IPS DF 4.7 (cell line): ENCODE results near the gene RGS16.
"Not testable (repeated sequence)": the region's sequence is repeated elsewhere in the genome, so short reads cannot be mapped to it uniquely, and the experiment has no call there.

Experiments
- DNase-seq: peaks from one replicate; pipeline ENCODE4 v3.0.0-alpha.2; 2013; ENCODE audit warnings: low spot score; ENCODE audit errors: extremely low read depth

RGS16 gene

DNA sequence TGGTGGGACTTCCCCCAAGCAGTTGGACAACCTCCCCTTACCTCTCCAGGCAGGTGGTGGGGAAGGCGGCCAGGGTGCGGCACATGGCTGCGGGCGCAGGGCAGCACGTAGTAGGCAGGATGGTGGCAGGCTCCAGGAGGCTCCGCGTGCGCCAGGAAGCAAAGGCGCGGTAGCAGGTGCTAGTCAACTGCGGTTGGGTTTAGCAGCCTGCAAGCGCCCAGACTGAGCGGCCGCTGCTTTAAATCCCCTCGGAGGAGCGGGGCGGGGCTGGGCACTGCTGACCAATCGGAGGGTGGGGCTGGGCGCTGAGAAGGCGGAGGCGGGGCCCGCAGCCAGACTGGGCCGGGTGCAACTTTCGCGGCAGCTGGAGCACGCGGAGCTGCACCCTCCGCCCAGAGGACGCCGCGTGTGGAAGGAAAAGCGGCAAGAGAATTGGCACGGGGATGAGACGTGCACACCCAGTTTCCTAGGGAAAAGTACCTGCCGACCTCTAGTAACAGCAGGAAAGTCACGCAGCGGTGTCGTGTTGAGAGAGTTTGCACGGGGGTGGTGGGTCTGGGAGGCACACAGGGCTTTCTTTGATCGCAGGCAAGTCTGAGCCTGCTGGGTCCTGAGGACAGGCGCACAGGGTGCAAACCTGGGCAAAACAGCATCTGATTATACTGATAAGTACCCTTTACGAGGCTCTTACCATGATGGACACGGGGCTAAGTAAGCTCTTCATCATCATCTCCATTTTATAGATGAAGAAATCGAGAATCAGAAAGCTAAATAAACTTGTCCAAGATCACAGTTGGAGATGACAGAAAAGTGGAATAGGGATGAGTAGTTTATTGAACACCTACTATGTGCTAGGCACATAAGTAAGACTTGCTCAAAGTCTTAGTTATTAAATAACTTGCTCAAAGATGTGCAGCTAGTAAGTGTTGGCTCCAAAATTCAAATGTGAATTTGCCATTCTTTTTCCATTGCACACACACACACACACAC is at the start of gene RGS16:
Gene RGS16 (minus strand): TSS at position 215 of the 990 bp plus-strand sequence. CDS start 130 bp downstream, at position 85.
- no peak for DNase-seq

- no peak for DNase-seq
Observed at GRCh38 chr1:182653986-182654385, 49.8 kb upstream of the RGS16 start.

GRCh38 chr1:182652933-182653332 is 48.7 kb upstream of the RGS16 start:
- DNase-seq: no peak

GRCh38 chr1:182651339-182651724 is 47.1 kb upstream of the RGS16 start:
- DNase-seq: no peak

- DNase-seq: no peak
Observed at GRCh38 chr1:182650678-182651338, 46.6 kb upstream of the RGS16 start.

- no peak for DNase-seq
Observed at GRCh38 chr1:182649041-182649440, 44.9 kb upstream of the RGS16 start.

- no peak for DNase-seq
Observed at GRCh38 chr1:182646739-182647138, 42.5 kb upstream of the RGS16 start.

DNA sequence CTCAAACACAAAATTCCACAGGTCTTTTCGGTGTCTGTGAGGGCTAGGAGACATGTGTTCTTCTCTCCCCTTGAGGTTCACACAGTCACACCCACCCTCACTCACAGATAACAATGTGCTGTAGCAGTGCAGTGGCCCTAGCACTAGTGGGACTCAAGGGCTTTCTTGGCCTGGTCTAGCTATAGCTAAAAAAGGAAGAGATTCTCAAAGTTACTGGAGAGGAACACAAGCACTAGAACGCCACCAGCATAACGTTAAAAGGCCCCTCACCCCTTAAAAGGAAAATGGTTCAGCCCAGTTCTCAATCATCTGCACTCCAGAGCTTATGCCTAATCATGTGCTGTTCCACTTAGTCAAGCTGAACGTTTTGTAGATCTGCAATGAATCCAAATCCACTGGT is 40.7 kb upstream of the RGS16 start:
- no peak for DNase-seq

DNA sequence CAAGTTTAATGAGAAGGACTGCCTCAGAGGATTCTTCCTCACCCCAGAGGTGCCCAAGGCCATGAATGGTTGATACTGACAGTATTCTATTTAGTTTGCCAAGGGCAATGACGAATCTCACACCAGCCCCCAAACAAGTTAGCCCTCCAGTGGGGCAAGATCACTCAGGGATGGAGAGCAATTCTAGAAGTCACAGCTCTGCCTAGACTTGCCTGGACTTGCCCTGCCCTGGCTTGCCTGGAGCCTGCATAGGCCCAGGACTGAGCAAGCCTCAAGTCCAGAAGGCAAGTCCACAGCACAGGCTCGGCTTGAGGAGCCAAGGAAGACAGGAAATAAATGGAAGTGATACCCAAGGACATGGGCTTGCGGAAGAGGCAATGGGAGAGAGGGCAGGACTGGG is 39.5 kb upstream of the RGS16 start:
- no peak for DNase-seq

- DNase-seq: no peak
Observed at GRCh38 chr1:182642461-182642860, 38.3 kb upstream of the RGS16 start.

- no peak for DNase-seq
Observed at GRCh38 chr1:182641561-182641960, 37.4 kb upstream of the RGS16 start.

DNA sequence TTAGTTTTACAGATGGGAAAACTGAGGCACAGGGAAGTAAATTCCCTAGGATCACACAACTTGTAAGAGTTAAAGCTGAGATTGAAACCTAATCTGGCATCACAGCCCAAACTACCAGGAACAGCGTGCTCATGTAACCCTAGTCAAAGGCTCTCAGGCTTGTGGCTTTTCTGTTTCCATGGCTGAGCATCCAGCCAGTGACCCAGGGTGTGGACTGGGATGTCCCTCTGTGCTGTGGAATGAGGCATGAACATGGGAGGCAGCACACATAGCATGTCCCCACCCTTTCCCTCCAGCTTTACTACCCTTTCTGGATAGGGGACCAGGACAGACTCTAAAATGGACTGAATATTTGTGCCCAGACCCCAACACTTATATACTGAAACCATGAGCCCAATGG is 35.1 kb upstream of the RGS16 start:
- no peak for DNase-seq

GRCh38 chr1:182637769-182638168 is 33.6 kb upstream of the RGS16 start:
- no peak for DNase-seq

DNA sequence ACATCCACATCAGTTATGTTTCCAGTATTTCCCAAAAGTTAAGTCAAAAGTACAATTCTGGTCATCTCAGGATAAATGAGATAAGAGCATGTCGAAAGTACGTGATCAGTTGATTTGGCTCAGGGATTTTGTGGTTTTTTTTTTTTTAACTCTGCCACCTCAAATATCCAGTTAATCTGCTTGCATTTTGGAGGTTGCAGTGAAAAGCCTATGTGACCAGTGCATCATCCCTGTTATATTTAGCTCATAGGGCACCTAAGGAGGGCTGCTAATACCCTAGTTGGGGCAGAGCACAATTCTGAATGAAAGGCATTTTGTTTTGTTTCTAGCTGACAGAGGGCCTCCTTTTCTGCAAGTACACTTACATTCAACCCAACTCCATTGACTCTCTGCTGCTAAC is 31.7 kb upstream of the RGS16 start:
- no peak for DNase-seq

DNA sequence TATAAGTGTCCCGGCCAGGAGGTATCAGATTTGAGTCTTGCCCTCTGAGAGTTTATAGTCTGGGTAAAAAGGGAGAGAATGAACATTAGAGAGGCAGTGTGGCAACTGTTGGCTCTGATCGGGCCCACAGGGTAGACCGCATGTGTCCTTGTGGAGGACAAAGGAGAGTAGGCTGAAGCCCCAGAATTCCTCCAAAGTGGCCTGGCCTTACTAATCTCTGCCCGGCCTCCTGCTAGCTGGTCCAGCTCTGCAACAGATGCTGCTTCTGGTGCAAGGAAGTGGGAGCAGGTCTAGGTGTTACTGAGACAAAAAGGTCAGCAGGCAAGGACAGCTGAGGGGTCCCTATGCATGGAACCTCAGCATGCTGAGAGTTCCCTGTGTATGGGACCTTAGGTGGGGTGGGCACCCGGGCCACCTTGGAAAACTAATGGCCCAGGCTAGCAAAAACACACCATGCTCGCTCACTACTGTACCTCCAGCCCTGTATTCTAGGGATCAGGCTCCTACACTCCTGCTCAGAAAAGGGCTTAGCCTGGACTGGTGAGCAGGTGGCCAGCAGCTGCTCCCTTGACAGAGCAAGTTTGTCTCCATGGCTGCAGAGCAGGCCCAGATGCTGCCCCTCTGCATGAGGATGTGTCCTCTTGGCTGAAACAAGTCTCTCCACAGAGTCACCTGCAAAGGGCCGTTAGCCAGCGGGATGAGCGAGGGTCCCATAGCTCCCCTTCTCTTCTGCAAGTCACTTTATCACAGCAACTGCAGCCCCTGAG is 30.3 kb upstream of the RGS16 start:
- DNase-seq: no peak

DNA sequence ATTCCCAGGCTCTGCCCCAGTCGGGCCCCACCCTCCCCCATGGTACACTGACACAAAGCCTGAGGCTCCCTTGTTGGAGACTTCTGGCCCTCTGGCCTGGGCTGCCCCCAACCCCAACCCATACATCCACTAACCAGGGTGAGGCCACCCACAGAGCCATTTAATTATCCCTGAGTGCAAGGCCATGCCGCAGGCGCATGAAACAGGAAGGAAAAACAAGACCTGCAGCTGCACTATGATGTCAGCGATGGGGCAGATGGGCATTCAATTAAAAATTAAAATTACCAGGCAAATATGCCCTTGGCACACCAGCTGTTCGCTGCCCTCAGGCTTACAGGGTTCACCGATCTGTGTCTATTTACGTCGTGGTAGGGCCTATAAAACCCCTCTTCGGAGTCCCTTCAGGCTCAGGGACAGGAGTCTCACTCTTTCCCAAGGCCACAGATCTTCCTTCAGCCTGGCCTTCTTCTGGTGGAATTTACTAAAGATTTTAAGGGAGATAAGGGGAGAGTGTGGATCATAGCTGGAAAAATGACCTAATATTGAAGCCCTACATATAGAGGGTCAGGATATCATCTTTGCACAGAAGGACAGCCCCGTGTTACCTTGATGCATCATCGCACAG is 29.6 kb upstream of the RGS16 start:
- DNase-seq: no peak

DNA sequence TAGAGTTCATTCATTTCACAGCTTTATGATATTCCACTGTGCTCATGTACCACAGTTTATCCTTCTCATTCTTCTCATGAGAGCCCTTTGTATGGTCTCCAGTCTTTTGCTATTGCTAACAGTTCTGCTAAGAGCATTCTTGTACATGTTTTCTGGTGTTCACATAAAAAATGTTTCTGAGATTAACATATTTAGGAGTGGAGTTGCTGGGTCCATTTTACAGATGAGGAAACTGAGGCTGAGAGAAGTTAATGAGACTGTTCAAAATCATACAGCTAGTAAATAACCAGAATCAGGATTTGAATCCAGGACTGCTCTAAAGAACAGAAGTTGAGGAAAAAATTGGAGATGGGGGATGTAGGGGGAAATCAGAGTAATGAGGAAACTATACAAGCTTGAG is 28.8 kb upstream of the RGS16 start:
- DNase-seq: no peak

DNA sequence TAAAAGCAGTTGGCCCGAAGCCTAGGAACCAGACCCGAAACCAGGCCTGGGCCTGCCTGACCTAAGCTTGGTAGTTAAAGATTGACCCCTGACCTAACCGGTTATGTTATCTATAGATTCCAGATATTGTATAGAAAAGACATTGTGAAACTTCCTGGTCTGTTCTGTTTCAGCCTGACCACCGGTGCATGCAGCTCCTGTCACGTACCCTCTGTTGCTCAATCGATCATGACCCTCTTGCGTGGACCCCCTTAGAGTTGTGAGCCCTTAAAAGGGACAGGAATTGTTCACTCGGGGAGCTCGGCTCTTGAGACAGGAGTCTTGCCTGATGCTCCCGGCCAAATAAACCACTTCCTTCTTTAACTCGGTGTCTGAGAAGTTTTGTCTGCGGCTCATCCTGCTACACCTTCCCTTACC is 28.3 kb upstream of the RGS16 start:
- not testable (repeated sequence) for DNase-seq

DNA sequence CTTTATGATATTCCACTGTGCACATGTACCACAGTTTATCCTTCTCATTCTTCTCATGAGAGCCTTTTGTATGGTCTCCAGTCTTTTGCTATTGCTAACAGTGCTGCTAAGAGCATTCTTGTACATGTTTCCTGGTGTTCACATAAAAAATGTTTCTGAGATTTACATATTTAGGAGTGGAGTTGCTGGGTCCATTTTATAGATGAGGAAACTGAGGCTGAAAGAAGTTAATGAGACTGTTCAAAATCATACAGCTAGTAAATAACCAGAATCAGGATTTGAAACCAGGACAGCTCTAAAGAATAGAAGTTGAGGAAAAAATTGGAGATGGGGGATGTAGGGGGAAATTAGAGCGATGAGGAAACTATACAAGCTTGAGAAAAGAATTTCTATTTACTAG is 27.8 kb upstream of the RGS16 start:
- DNase-seq: no peak

GRCh38 chr1:182631053-182631677 is 27.0 kb upstream of the RGS16 start:
- no peak for DNase-seq

DNA sequence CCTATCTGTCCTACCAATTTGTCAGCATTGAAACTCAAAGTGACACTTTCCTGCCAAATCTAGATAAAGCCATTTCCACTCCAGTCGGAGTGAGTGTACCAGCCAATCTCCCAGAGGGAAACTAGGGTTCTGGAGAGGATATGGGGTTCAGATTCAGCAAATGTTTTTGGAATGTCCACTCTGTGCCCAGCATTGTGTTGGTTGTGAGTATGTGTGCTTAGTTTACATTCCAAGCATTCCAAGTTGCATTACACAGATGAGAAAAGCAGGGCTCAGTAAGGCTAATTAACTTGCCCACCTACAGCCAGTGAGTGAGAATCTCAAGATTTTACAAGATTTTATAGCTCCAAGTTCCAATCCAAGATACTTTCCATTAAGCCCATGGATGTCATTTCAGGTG is 26.4 kb upstream of the RGS16 start:
- DNase-seq: no peak
